GM19328 (cell line): ENCODE measurements around the gene PRKCA.
"Not testable (repeated sequence)": the region's sequence is repeated elsewhere in the genome, so short reads cannot be mapped to it uniquely, and the experiment has no call there.

ENCODE experiments used
- ATAC-seq: cut with Tn5 transposase; IDR thresholded peaks from one replicate; pipeline ENCODE4 v1.9.1; 2021; ENCODE audit warnings: mild to moderate bottlenecking, moderate library complexity; ENCODE audit not compliant: unreplicated experiment

Gene PRKCA

GRCh38 chr17:66322764-66323163 lies 20.4 kb downstream of the PRKCA start:
- no peak for ATAC-seq

GRCh38 chr17:66324381-66325004 lies 22.1 kb downstream of the PRKCA start:
- not testable (repeated sequence) for ATAC-seq

GRCh38 chr17:66326476-66327047 lies 24.1 kb downstream of the PRKCA start:
- no peak for ATAC-seq

GRCh38 chr17:66330646-66331037 lies 28.2 kb downstream of the PRKCA start:
- no peak for ATAC-seq

GRCh38 chr17:66331038-66331816 lies 28.8 kb downstream of the PRKCA start:
- ATAC-seq = no peak

GRCh38 chr17:66335797-66336196 lies 33.4 kb downstream of the PRKCA start:
- no peak for ATAC-seq

- no peak for ATAC-seq
Observed at GRCh38 chr17:66337268-66337667, 34.9 kb downstream of the PRKCA start.

- no peak for ATAC-seq
Observed at GRCh38 chr17:66337866-66338485, 35.6 kb downstream of the PRKCA start.

- no peak for ATAC-seq
Observed at GRCh38 chr17:66338937-66339336, 36.5 kb downstream of the PRKCA start.

GRCh38 chr17:66339561-66339960 lies 37.1 kb downstream of the PRKCA start:
- no peak for ATAC-seq

GRCh38 chr17:66340720-66341119 lies 38.3 kb downstream of the PRKCA start:
- ATAC-seq = no peak

- no peak for ATAC-seq
Observed at GRCh38 chr17:66341462-66341861, 39.0 kb downstream of the PRKCA start.

GRCh38 chr17:66342263-66342662 lies 39.9 kb downstream of the PRKCA start:
- not testable (repeated sequence) for ATAC-seq

- no peak for ATAC-seq
Observed at GRCh38 chr17:66343531-66344078, 41.2 kb downstream of the PRKCA start.

GRCh38 chr17:66344473-66344872 lies 42.1 kb downstream of the PRKCA start:
- no peak for ATAC-seq

- ATAC-seq = no peak
Observed at GRCh38 chr17:66345264-66345663, 42.9 kb downstream of the PRKCA start.

GRCh38 chr17:66345949-66346638 lies 43.7 kb downstream of the PRKCA start:
- not testable (repeated sequence) for ATAC-seq

GRCh38 chr17:66347661-66348514 lies 45.5 kb downstream of the PRKCA start:
- ATAC-seq = no peak

- ATAC-seq = no peak
Observed at GRCh38 chr17:66348584-66349165, 46.3 kb downstream of the PRKCA start.
